Activated CD8-positive, alpha-beta memory T cell treated with anti-CD3 and anti-CD28 coated beads for 1 hour (primary cell): Measurements from ENCODE around the gene NSRP1.
"Not testable (repeated sequence)": the region's sequence is repeated elsewhere in the genome, so short reads cannot be mapped to it uniquely, and the experiment has no call there.

Experiments used
- DNase-seq, 2 donors: peaks; one replicate each; pipeline ENCODE4 v3.0.0-alpha.2; 2020; ENCODE audit warnings: low read depth in 1 of 2; ENCODE audit errors: extremely low read depth in 1 of 2

The NSRP1 gene

DNA sequence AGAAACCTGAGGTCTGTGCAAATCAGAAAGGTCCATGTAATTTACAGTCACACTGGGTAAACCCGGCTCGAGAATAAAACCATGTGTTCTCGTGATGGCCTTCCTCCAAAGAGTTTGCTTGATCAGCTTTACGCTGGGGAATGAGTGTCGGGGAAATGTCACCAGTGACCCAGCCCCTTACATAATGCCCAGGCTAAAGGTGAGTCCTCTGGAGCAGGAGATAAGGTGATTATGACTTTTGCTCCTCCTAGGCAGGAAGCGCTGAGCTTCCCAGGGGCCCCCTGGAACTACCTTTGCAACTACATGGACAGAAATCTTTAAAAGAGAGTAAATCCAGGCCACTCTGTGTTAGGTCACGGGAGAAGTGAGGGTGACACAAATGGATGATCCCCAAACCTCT is 103.2 kb downstream of the NSRP1 start:
- DNase-seq = no peak

DNA sequence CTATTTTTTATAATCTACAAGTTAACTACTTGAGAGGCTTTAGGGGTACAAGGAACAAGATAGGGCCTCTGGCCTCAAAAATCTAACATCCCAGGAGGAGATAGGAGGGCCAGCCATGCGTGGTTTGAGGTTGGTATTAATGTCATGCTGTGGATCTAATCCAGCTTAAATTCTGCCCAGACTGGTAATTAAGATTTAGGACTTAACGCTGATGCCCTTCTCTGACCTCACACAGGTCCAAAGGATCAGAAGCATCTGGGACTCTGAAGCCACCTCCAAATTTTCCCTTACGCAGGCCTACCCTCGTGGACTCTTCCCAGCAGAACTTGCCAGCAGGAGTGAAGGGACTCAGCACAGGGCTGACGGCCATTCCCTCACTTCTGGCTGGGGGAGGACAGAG is 103.8 kb downstream of the NSRP1 start:
- DNase-seq = no peak

GRCh38 chr17:30221346-30221745 is 104.7 kb downstream of the NSRP1 start:
- no peak for DNase-seq

DNA sequence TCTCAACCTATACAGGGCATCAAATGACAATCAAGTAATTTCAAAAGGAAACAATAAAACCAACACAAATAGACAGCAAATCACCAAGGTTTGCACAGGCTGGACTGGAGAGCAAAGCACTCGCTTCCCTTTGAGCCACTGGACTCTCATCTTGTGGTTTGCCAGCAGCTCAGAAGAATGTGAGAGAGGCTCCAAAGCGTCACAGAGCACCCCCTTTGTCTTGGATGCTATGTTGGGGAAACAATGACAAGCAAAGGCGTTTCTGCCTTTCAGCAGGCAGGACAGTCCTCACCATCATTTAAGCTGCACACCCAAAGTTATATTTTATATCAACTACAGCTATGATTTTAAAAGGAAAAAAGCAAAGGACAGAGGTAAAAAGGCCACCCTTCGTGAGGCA is 105.6 kb downstream of the NSRP1 start:
- DNase-seq = no peak

DNA sequence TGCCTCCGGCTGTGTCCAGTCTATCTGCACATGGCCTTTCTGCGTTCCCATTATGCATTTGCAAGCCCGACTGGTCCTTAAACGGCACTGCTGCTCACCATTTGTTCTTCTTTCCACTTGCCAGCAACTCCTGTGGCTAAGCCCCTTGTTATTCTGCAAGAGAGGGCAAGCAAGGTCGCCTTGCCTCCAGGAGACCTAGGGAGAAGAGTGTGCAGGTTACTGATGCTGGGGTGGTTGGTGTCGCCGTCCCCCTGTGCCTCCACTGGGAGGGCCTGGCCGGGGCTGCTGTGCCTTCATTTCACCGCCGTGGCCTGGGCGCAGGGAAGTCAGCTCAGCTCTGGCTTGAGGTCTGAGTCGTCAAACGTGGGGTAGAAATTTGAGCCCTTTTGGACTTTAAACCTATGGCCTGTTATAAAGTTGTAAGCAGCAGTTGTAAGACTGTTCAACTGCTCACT is 106.1 kb downstream of the NSRP1 start:
- DNase-seq = no peak

DNA sequence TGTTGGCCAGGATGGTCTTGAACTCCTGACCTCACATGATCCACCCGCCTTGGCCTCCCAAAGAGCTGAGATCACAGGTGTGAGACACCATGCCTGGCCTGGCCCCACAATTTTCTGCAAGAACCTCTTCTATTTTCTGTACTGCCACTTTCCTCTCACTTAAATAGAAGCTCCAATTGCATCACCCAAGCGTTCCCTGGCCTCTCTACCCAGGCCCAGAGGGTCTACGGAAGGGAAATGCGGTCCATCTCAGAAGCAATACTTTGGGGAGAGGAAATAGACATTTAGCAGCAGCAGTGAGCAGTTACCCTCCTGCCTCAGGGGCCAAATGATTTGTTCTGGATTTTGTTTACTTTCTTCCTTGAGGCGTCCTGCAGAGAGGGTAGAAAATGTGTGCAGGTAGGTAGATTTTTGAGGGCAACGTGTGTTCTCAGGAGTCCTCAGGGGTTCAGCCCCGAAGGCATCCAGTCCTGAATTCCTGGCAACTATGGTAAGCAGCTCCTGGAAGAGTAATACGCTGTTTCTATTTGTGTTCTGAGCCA is 107.9 kb downstream of the NSRP1 start:
- no peak for DNase-seq

- no peak for DNase-seq
Observed at GRCh38 chr17:30225112-30225511, 108.5 kb downstream of the NSRP1 start.

GRCh38 chr17:30225919-30226553 is 109.4 kb downstream of the NSRP1 start:
- DNase-seq = no peak

GRCh38 chr17:30226878-30227277 is 110.3 kb downstream of the NSRP1 start:
- no peak for DNase-seq

- no peak for DNase-seq
Observed at GRCh38 chr17:30228011-30228410, 111.4 kb downstream of the NSRP1 start.

GRCh38 chr17:30229012-30229411 is 112.4 kb downstream of the NSRP1 start:
- no peak for DNase-seq

DNA sequence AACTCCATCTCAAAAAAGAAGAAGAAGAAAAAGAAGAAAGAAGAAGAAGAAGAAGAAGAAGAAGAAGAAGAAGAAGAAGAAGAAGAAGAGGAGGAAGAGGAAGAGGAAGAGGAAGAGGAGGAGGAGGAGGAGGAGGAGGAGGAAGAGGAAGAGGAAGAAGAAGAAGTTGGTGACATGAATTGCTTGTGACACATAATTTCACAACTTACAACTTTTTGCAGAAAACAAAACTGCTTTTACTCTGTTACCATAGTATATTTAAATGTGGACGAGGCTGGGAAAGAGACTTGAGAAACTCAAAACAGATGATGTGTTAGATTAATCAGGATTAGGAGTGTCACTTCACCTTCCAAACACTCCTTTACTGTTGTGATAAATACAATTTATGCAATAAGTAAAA is 113.4 kb downstream of the NSRP1 start:
- not testable (repeated sequence) for DNase-seq

GRCh38 chr17:30230596-30231125 is 114.0 kb downstream of the NSRP1 start:
- no peak for DNase-seq

- no peak for DNase-seq
Observed at GRCh38 chr17:30232015-30232823, 115.6 kb downstream of the NSRP1 start.

GRCh38 chr17:30232824-30233427 is 116.3 kb downstream of the NSRP1 start:
- DNase-seq = no peak

- no peak for DNase-seq
Observed at GRCh38 chr17:30234296-30234695, 117.7 kb downstream of the NSRP1 start.

- DNase-seq = no peak
Observed at GRCh38 chr17:30234964-30235363, 118.3 kb downstream of the NSRP1 start.

DNA sequence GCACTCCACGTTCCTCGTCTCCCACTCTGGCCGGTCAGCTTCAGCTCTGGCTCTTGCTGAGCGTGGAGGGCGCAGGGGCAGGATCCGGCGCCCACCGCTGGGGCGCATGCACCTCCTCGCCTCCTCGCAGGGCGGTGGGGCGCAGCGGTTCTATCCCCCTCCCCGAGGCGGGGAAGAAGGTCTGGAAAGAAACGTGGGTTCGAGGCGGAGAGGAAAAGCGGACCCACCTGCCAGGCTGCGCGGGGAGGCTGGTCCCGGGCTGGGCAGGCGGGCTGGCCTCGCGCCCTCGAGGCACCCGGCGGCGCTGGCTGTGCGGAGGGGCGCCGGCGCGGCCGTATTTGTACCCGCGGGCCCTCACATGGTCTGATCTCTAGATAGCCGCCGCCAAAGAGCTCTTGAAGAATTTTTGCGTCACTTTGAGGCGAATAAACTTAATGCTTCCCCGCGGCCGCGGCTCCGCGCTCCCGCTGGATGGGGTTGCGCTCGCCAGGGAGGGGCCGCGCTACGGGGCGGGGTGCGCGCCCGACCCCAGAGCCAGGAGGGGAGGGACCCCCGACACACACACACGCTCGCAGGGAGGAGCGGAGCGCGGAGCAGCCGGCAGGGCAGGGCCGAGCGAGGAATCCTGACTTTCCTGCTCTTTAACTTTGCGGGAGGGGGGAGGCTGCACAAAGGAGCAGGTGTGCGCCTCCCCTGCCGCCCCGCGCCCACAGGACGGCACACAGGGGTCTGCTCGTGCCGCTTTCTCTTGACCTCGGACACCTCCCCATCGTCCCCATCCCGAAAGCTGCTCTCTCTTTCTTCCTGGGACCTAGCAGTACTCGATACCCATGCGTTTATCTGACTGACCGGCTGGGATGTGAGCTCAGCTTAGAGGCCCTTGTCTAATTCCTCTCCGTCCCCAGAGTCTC is 119.0 kb downstream of the NSRP1 start, which contains the start of gene SLC6A4:
Gene SLC6A4 (minus strand): TSS at position 312 of the 911 bp plus-strand sequence. CDS start 13,739 bp downstream, outside the sequence.
- DNase-seq = no peak
